ENCODE results near the gene BCAS3.

BCAS3 gene

GRCh38 chr17:61402073-61402541 is 724.5 kb downstream of the BCAS3 start:
- no peaks in the 10 kb centered on the region for H3K27me3 ChIP-seq (replicated peaks)
- H3K4me3 ChIP-seq (ENCODE audit: low read depth, low read length), result peak overlapping the region; percentile 84
- in situ Hi-C loops (cut with HindIII; ENCODE audit: low pct_ligation_motif_present, low sequenced_read_pairs), result no loop called here
- peak overlapping the region; percentile 70 for H3K27ac ChIP-seq
- TF ChIP-seq, protein P1, sequence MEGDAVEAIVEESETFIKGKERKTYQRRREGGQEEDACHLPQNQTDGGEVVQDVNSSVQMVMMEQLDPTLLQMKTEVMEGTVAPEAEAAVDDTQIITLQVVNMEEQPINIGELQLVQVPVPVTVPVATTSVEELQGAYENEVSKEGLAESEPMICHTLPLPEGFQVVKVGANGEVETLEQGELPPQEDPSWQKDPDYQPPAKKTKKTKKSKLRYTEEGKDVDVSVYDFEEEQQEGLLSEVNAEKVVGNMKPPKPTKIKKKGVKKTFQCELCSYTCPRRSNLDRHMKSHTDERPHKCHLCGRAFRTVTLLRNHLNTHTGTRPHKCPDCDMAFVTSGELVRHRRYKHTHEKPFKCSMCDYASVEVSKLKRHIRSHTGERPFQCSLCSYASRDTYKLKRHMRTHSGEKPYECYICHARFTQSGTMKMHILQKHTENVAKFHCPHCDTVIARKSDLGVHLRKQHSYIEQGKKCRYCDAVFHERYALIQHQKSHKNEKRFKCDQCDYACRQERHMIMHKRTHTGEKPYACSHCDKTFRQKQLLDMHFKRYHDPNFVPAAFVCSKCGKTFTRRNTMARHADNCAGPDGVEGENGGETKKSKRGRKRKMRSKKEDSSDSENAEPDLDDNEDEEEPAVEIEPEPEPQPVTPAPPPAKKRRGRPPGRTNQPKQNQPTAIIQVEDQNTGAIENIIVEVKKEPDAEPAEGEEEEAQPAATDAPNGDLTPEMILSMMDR (IDR thresholded peaks at IDR 0.05; ENCODE audit: low read depth, low read length, missing control alignments), result no peak
- no peak for DNase-seq
- H3K36me3 ChIP-seq (replicated peaks), result peaks cover 19% of the 10 kb centered on the region

DNA sequence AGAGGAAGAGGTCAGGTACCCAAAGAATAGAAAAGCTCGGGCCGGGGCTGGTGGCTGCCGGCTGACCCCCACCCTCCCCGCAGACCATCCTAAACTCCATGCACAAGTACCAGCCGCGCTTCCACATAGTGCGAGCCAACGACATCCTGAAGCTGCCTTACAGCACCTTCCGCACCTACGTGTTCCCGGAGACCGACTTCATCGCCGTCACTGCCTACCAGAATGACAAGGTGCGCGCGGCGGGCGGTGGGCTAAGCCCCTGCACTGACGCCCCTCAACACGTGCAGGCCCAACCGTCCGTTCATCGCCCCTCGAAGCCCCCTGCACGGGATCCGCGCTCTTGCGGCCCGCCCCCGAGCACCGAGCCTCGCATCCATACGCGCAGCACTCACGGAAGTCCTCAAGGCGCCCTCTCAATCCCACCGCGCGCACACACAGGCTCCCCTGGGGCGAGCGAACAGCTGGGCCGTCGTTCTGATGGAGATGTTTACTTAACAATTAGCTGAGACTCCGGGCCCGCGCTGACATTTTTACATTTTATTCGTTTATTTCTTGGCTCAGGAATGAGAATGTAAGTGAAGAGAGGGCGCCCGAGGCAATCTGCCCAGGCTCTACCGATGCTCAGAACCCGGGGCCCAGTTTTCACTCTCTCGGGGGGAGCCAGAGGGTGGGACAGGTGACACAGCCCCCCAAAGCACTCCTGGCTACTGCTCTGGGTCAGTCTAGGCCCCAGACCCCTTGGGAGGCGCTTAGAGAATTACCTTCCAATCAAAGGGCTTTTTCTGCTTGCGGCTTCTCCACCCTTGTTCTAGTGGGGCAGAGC is 725.5 kb downstream of the BCAS3 start:
- H3K27ac ChIP-seq, result peak overlapping the region; percentile 21
- in situ Hi-C loops (cut with HindIII; ENCODE audit: low pct_ligation_motif_present, low sequenced_read_pairs), result no loop called here
- TF ChIP-seq, protein P1 (IDR thresholded peaks at IDR 0.05; ENCODE audit: low read depth, low read length, missing control alignments), result no peak
- peak; percentile 43 for DNase-seq
- no peaks in the 10 kb centered on the region for H3K27me3 ChIP-seq (replicated peaks)
- peaks cover 21% of the 10 kb centered on the region for H3K36me3 ChIP-seq (replicated peaks)
- H3K4me3 ChIP-seq (ENCODE audit: low read depth, low read length), result peak overlapping the region; percentile 84

DNA sequence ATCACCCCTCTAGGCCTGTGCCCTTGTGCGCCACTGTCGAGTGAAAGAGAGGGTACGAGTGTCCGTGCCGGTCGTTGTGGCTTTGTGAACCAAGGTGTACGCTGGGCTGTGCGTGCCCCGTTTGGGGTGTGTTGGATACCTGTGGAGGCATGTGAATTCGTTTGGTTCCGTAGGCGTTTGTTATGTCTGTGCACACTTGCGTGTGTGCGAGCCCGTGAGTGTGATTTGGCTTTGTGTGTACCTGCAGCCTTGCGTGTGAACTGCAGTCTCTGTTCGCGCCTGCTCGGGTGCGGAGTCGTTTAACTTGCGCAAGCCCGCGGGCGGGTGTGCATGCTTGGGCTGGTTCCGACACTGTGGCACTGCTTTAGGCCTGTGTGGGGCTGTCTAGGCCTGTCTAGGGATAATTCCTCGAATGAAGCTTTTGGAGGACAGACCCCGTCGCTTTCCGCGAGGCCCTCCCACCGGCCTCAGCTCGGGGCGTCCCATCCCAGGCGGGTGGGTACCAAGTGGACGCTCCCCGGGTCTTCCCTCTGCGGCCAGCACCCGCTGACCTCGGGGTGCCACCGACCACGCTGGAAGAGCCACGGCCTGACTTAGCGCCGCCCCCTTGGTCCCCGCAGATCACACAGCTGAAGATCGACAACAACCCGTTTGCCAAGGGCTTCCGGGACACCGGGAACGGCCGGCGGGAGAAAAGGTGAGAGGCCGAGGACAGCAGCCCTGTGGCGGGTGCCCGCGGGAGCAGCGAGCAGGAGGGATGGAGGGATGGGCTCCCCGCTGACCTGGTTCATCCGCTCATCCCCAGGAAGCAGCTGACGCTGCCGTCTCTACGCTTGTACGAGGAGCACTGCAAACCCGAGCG is 726.4 kb downstream of the BCAS3 start:
- in situ Hi-C loops (cut with HindIII; ENCODE audit: low pct_ligation_motif_present, low sequenced_read_pairs), result no loop called here
- no peaks in the 10 kb centered on the region for H3K27me3 ChIP-seq (replicated peaks)
- DNase-seq, result peak; percentile 36
- peak overlapping the region; percentile 21 for H3K27ac ChIP-seq
- H3K4me3 ChIP-seq (ENCODE audit: low read depth, low read length), result peak overlapping the region; percentile 84
- peaks cover 22% of the 10 kb centered on the region for H3K36me3 ChIP-seq (replicated peaks)
- TF ChIP-seq, protein P1 (IDR thresholded peaks at IDR 0.05; ENCODE audit: low read depth, low read length, missing control alignments), result no peak

GRCh38 chr17:61404663-61404912 is 726.9 kb downstream of the BCAS3 start:
- Histone ChIP-seq H3K4me3 (ENCODE audit: low read depth, low read length) (peak overlapping the region; percentile 84), H3K27me3 (replicated peaks) (no peaks in the 10 kb centered on the region), H3K36me3 (replicated peaks) (peaks cover 22% of the 10 kb centered on the region), H3K27ac (no peak overlapping the region)
- TF ChIP-seq, protein P1 (IDR thresholded peaks at IDR 0.05; ENCODE audit: low read depth, low read length, missing control alignments), result no peak
- in situ Hi-C loops (cut with HindIII; ENCODE audit: low pct_ligation_motif_present, low sequenced_read_pairs), result no loop called here
- no peak for DNase-seq

GRCh38 chr17:61404913-61405685 is 727.4 kb downstream of the BCAS3 start:
- H3K4me3 ChIP-seq (ENCODE audit: low read depth, low read length), result peak overlapping the region; percentile 84
- H3K36me3 ChIP-seq (replicated peaks), result peaks cover 22% of the 10 kb centered on the region
- H3K27ac ChIP-seq, result no peak overlapping the region

More at GRCh38 chr17:61404913-61405685, 727.4 kb downstream of the BCAS3 start:
- in situ Hi-C loops (cut with HindIII; ENCODE audit: low pct_ligation_motif_present, low sequenced_read_pairs), result no loop called here
- TF ChIP-seq, protein P1 (IDR thresholded peaks at IDR 0.05; ENCODE audit: low read depth, low read length, missing control alignments), result no peak
- DNase-seq, result no peak
- no peaks in the 10 kb centered on the region for H3K27me3 ChIP-seq (replicated peaks)

Data from brain microvascular endothelial cell (primary cell).